ENCODE data around the gene MKRN2.
"Not testable (repeated sequence)": the region's sequence is repeated elsewhere in the genome, so short reads cannot be mapped to it uniquely, and the experiment has no call there.

The MKRN2 gene

GRCh38 chr3:12630292-12630691 is 73.4 kb downstream of the MKRN2 start:
- DNase-seq = no peak

- not testable (repeated sequence) for DNase-seq
These were observed 74.0 kb downstream of the MKRN2 start for GRCh38 chr3:12630843-12631242.

DNA sequence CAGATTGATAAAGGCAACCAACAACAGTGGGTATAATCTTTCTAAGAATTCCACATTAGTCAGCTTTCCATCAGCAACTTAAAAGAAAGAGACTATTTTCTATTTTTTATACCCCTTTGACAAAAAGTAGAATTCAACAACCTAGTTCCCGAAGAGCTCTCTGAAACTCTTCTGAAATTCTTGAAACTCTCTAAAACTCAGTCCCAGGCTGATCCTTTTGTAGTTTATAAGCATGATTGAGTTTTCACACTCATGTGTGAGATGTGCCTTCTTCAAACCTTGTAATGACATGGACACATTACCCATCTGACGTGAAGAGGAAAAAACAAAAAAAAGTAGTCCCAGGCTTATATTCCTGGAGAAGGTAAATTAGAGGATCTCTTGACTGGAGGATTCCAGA is 75.6 kb downstream of the MKRN2 start:
- DNase-seq = no peak

DNA sequence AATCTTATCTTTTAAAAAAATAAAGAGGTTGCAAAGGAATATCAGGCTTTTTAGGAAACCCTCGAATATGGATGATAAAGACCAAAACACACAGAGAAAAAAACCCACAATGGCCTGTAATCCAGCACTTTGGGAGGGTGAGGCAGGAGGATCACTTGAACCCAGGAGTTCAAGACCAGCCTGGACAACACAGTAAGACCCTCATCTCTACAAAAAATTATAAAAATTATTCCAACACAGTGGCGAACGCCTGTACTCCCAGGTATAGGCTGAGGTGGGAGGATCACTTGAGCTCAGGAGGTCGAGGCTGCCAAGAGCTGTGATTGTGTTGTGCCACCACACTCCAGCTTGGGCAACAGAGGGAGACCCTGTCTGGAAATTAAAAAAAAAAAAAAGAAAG is 76.2 kb downstream of the MKRN2 start:
- DNase-seq = no peak

All from amygdala (tissue), 56 donors.